Omental fat pad (tissue), 4 donors: Measurements from ENCODE around the gene CLDN22. TPM values are rescaled to one million over a fixed set of nuclear protein-coding genes. Genes with fewer than 3 reads are reported as not detected.

ENCODE experiments used
- ATAC-seq: fragments of 150-250 bp; one replicate; pipeline ENCODE4 v1.9.1; 2016; ENCODE audit warnings: mild to moderate bottlenecking, moderate library complexity; ENCODE audit not compliant: low FRiP score
- DNase-seq: peaks from one replicate; pipeline ENCODE4 v3.0.0-alpha.2; 2019; ENCODE audit warnings: low spot score
- CTCF ChIP-seq, 3 donors: fragments of 450-650 bp; IDR thresholded peaks; one replicate each; pipeline ENCODE4 v1.5.1; 2016 to 2017; ENCODE audit warnings: antibody characterized with exemption in 3 of 3, mild to moderate bottlenecking in 3 of 3, moderate library complexity in 2 of 3
- total RNA-seq, 4 donors: library from RNA; depleted of rRNA; stranded (reverse); fragments of >200 nt; gene quantifications; one replicate each; pipeline ENCODE4 v1.1.0, GENCODE V29; 2016

Gene CLDN22
- total RNA-seq, 4 donors from 2014 or later = not detected

GRCh38 chr4:183299464-183299863 is 20.6 kb downstream of the CLDN22 start:
- DNase-seq = no peak
- no peak for ATAC-seq
- no peak for TF ChIP-seq CTCF (IDR thresholded peaks at IDR 0.05)

GRCh38 chr4:183297675-183298074 is 22.4 kb downstream of the CLDN22 start:
- ATAC-seq (no peak), DNase-seq (no peak)
- TF ChIP-seq CTCF (IDR thresholded peaks at IDR 0.05) = no peak

- DNase-seq = no peak
- no peak for ATAC-seq
Measured at GRCh38 chr4:183295711-183296110, 24.4 kb downstream of the CLDN22 start.

GRCh38 chr4:183291070-183291469 is 29.0 kb downstream of the CLDN22 start:
- ATAC-seq = no peak

More at GRCh38 chr4:183295711-183296110, 24.4 kb downstream of the CLDN22 start:
- no peak for TF ChIP-seq CTCF (IDR thresholded peaks at IDR 0.05)

GRCh38 chr4:183289688-183290087 is 30.4 kb downstream of the CLDN22 start:
- DNase-seq = no peak
- no peak for TF ChIP-seq CTCF (IDR thresholded peaks at IDR 0.05)
- no peak for ATAC-seq

More at GRCh38 chr4:183291070-183291469, 29.0 kb downstream of the CLDN22 start:
- no peak for TF ChIP-seq CTCF (IDR thresholded peaks at IDR 0.05)
- no peak for DNase-seq

GRCh38 chr4:183288955-183289354 is 31.1 kb downstream of the CLDN22 start:
- ATAC-seq = no peak
- DNase-seq = no peak
- TF ChIP-seq CTCF (IDR thresholded peaks at IDR 0.05) = no peak

- no peak for TF ChIP-seq CTCF (IDR thresholded peaks at IDR 0.05)
- ATAC-seq = no peak
Measured at GRCh38 chr4:183287677-183288076, 32.4 kb downstream of the CLDN22 start.

More at GRCh38 chr4:183287677-183288076, 32.4 kb downstream of the CLDN22 start:
- no peak for DNase-seq
